22Rv1 (cell line): ENCODE data around the gene THTPA.

Source experiments
- ZFX ChIP-seq: fragments of 450-650 bp; IDR thresholded peaks from 2 replicates; pipeline ENCODE4 v1.6.1; 2017; ENCODE audit warnings: antibody characterized with exemption, borderline replicate concordance
- TF ChIP-seq, protein P1 (sequence below): fragments of 450-650 bp; IDR thresholded peaks from 2 replicates; pipeline ENCODE4 v1.5.1; 2017; ENCODE audit warnings: mild to moderate bottlenecking

DNA sequence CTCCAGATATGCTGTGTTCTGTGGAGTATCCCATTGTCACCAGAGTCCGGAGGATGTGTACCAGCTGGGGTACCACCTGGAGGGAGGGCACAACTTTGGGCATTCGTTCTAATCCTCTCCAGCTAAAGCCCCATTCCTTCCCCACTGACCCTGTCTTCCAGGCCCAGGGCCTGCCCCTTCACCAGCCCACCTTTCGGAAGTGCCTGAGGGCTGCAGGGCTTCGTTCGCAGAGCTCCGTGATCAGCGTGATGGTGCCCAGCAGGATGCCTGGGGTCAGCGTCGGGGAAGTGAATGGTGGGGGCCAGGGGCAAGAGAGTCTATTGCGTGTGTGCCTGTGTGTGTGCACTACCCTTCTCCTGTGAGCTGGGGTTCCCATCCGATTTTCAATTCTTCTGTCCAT lies 9.6 kb downstream of the THTPA start:
- TF ChIP-seq, protein P1, sequence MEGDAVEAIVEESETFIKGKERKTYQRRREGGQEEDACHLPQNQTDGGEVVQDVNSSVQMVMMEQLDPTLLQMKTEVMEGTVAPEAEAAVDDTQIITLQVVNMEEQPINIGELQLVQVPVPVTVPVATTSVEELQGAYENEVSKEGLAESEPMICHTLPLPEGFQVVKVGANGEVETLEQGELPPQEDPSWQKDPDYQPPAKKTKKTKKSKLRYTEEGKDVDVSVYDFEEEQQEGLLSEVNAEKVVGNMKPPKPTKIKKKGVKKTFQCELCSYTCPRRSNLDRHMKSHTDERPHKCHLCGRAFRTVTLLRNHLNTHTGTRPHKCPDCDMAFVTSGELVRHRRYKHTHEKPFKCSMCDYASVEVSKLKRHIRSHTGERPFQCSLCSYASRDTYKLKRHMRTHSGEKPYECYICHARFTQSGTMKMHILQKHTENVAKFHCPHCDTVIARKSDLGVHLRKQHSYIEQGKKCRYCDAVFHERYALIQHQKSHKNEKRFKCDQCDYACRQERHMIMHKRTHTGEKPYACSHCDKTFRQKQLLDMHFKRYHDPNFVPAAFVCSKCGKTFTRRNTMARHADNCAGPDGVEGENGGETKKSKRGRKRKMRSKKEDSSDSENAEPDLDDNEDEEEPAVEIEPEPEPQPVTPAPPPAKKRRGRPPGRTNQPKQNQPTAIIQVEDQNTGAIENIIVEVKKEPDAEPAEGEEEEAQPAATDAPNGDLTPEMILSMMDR: no peak
- TF ChIP-seq ZFX: no peak
